ENCODE data around the gene FEM1A. TPM values are rescaled to one million over a fixed set of nuclear protein-coding genes. Genes with fewer than 3 reads are reported as not detected.
"Not testable (repeated sequence)": the region's sequence is repeated elsewhere in the genome, so short reads cannot be mapped to it uniquely, and the experiment has no call there.

FEM1A gene
- total RNA-seq, 1 donor from 2014 or later = 11.6 TPM

DNA sequence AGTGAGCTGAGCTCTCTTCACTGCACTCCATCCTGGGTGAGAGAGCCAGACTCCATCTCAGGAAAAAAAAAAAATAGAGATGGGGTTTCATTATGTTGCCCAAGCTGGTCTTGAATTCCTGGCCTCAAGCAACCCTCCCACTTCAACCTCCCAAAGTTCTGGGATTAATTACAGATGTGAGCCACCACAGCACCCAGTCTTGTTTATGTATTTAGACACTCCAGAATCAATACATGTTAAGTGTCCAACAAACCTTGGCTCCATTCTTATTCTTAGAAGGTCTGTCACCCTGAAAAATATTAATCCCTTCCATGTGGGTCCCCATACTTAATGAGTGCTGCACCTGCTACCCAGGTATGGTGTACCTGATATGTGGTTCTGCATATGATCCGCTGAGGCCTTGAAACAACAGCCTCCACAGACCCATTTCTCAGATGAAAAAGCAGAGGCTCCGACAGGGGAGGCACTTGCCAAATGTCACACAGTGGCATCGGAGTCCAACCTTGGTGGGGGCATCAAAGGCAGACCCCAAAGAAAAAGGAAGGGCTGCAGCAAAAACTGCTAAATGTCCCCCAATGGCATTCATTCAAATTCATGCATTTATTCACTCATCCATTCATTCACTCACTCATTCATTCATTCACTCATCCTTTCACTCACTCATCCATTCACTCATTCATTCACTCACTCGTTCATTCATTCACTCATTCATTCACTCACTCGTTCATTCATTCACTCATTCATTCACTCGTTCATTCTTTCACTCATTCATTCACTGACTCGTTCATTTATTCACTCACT lies 23.3 kb downstream of the FEM1A start:
- no peak for DNase-seq (ENCODE audit: low read depth in 2 of 2)

GRCh38 chr19:4815426-4816201 lies 24.1 kb downstream of the FEM1A start:
- DNase-seq (ENCODE audit: low read depth in 2 of 2) = peak; percentile 89 to 94

- no peak for DNase-seq (ENCODE audit: low read depth in 2 of 2)
Observed at GRCh38 chr19:4816202-4816949, 24.8 kb downstream of the FEM1A start.

DNA sequence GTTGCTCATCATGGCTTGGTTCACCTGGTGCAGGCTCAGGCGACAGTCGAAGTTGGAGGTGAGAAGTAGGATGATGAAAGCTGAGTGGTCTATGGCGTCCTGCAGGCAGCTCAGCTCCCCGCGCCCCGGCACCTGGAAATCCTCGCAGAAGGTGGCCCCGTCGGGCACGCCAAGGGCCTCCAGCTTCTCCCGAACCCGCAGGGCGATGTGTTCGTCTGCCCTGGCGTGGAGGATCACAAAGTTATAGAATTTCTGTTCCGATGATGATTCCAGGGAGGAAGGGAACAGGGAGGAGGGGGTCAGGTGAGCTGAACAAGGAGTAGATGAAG lies 25.4 kb downstream of the FEM1A start:
- DNase-seq (ENCODE audit: low read depth in 2 of 2) = no peak

DNA sequence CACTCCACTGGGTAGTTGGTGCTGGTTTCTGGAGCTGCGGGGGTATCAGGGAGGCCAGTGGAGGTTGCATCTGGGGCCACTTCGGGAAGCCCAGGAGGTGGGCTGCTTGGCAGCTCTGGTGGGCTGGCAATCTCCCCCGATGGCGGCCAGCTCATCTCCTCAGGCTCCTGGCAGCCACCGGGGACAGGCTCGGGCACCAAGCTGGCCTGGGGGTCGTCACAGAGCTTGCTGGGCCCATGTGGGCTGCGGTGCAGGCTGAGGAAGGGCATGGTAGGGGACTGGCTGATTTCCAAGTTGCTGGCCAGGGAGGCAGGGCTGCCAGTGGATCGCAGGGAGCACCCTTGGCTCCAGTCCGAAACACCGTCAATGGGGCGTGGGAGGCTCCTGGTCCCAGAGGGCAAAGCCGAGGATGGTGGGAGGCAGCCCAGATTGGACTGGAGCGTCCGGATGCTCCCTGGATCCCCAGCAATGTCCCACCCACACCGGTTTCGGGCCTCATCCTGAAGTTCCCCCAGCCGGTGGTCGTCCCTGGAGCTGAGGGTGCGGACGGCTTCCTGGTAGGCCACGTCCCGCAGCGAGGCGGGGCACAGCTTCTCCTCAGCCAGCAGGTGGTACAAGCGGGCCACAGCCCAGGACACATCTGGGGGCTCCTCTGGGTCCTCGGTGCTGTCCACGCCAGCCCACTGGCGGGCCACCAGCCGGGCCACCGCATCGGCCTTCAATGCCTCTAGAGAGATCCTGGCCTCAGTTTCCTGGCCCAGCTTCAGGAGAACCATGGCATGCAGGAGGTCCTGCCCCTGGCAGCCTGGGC lies 26.1 kb downstream of the FEM1A start:
- DNase-seq (ENCODE audit: low read depth in 2 of 2) = no peak

DNA sequence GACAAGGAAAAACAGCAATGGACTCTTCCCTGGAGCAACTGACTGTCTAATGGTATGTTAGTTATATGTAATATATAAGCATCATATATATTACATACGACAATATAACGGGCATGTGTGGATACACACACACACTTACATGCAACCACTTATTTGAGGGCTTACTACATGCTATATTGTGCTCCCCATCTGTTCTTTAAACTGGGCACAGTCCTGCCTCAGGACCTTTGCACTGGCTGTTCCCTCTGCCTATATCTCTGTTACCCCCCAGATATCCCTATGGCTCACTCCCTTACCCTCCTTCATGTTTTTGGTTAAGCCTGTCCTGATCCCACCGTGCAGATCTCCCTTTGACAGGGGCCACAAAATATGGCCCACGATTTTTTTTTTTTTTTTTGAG lies 29.7 kb downstream of the FEM1A start:
- no peak for DNase-seq (ENCODE audit: low read depth in 2 of 2)

- not testable (repeated sequence) for DNase-seq (ENCODE audit: low read depth in 2 of 2)
Observed at GRCh38 chr19:4822354-4822753, 30.8 kb downstream of the FEM1A start.

GRCh38 chr19:4823577-4823976 lies 32.0 kb downstream of the FEM1A start:
- DNase-seq (ENCODE audit: low read depth in 2 of 2) = no peak

- DNase-seq (ENCODE audit: low read depth in 2 of 2) = peak in 1 of 2 donors; percentile 41
Observed at GRCh38 chr19:4829001-4829712, 37.6 kb downstream of the FEM1A start.

DNA sequence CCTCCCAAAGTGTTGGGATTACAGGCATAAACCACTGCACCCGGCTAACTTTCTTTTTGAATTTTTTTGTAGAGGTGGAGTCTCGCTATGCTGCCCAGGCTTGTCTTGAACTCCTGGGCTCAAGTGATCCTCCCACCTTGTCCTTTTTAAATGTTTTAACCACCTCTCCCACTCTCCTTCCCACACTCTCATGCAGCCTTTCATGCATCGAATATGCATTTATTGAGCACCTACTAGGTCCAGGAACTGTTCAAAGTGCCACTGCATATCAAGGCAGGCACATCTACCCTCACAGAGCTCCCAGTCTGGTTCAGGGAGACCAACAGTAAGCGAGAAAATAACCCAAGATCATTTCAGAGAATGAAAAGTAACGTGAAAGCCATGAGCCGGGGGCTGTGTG lies 38.8 kb downstream of the FEM1A start:
- DNase-seq (ENCODE audit: low read depth in 2 of 2) = no peak

DNA sequence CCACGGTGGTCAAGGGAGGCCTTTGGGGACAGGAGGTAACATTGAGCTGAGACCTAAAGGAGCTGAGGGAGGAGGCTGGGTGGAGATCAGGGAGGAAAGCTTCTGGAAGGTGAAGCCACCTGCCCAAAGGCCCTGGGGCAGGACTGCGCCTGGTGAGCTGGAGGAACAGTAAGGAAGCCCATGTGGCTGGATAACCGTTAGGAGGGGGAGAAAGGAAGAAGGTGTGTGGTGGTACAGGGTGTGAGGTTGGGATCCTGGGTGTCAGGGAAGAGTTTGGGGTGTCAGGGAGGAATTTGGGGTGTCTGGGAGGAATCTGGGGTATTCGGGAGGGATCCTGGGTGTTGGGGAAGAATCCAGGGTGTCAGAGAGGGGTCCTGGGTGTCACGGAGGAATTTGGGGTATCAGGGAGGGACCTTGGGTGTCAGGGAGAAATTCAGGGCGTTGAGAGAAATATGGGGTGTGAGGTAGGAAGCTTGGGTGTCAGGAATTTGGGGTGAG lies 39.3 kb downstream of the FEM1A start:
- DNase-seq (ENCODE audit: low read depth in 2 of 2) = no peak

- peak; percentile 51 to 78 for DNase-seq (ENCODE audit: low read depth in 2 of 2)
Observed at GRCh38 chr19:4831304-4831978, 39.9 kb downstream of the FEM1A start, which contains the start of gene TICAM1. Gene TICAM1 (minus strand): TSS chr19:4831712. CDS start chr19:4818377, 13,335 bp downstream.

- DNase-seq (ENCODE audit: low read depth in 2 of 2) = not testable (repeated sequence)
Observed at GRCh38 chr19:4831979-4832340, 40.4 kb downstream of the FEM1A start.

DNA sequence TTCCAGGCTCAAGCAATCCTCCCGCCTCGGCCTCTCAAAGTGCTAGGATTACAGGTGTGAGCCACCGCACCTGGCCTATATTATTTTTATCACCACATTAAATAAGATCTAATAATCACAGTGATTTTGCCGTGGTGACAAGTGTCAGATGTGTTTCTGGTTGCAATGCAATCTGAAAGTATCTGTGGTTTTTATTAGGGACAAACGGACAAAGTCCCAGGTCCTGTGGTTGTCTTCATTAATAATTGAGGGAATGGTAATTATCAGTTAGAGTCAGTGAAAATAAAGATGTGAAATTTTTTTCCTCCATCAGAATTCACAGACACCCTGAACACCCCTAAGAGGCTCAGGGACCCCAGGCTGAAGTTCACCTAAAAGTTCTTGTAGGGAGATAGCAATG lies 41.2 kb downstream of the FEM1A start:
- no peak for DNase-seq (ENCODE audit: low read depth in 2 of 2)

- DNase-seq (ENCODE audit: low read depth in 2 of 2) = no peak
Observed at GRCh38 chr19:4839192-4839591, 47.7 kb downstream of the FEM1A start.

DNA sequence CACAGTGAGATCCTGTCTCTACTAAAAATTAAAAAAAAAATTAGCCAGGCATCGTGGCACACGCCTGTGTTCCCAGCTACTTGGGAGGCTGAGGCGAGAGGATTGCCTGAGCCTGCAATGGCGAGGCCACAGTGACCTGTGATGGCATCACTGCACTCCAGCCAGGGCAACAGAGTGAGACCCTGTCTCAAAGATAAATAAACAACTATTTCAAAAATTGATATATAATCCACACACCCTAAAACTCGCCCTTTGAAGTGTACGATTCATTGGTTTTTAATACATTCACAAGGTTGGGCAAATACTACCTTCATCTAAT lies 52.1 kb downstream of the FEM1A start:
- DNase-seq (ENCODE audit: low read depth in 2 of 2) = no peak

- DNase-seq (ENCODE audit: low read depth in 2 of 2) = no peak
Observed at GRCh38 chr19:4844348-4845179, 53.0 kb downstream of the FEM1A start.

GRCh38 chr19:4845975-4846374 lies 54.4 kb downstream of the FEM1A start:
- DNase-seq (ENCODE audit: low read depth in 2 of 2) = not testable (repeated sequence)
